Activated naive CD8-positive, alpha-beta T cell (primary cell): ENCODE data around the gene PGGHG.
"Not testable (repeated sequence)": the region's sequence is repeated elsewhere in the genome, so short reads cannot be mapped to it uniquely, and the experiment has no call there.

Source experiments
- H3K27ac Mint-ChIP-seq: one replicate; pipeline ENCODE4 v1.8.0; 2021; ENCODE audit warnings: mixed read lengths
- H3K27me3 Mint-ChIP-seq: one replicate; pipeline ENCODE4 v1.8.0; 2021; ENCODE audit warnings: mixed read lengths
- H3K36me3 Mint-ChIP-seq: one replicate; pipeline ENCODE4 v1.8.0; 2021; ENCODE audit warnings: mixed read lengths
- H3K4me1 Mint-ChIP-seq: one replicate; pipeline ENCODE4 v1.8.0; 2021; ENCODE audit warnings: low read depth, mixed read lengths
- H3K4me3 Mint-ChIP-seq: one replicate; pipeline ENCODE4 v1.8.0; 2021; ENCODE audit warnings: mild to moderate bottlenecking, mixed read lengths
- H3K9me3 Mint-ChIP-seq: one replicate; pipeline ENCODE4 v1.8.0; 2021; ENCODE audit warnings: low read depth, mixed read lengths

PGGHG gene

GRCh38 chr11:279040-279965, 9.6 kb upstream of the PGGHG start:
- peak overlapping the region; percentile 89 for H3K4me3 Mint-ChIP-seq
- peaks cover 9% of the 10 kb centered on the region for H3K9me3 Mint-ChIP-seq
- H3K4me1 Mint-ChIP-seq, result peaks cover 57% of the 10 kb centered on the region
- H3K36me3 Mint-ChIP-seq, result peaks cover 12% of the 10 kb centered on the region
- H3K27me3 Mint-ChIP-seq, result no peaks in the 10 kb centered on the region
- H3K27ac Mint-ChIP-seq, result peak overlapping the region; percentile 97

GRCh38 chr11:279966-280705, 8.8 kb upstream of the PGGHG start:
- Mint-ChIP-seq H3K4me3 (peak overlapping the region; percentile 84), H3K36me3 (peaks cover 12% of the 10 kb centered on the region), H3K4me1 (peaks cover 56% of the 10 kb centered on the region), H3K27ac (peak overlapping the region; percentile 85), H3K27me3 (no peaks in the 10 kb centered on the region), H3K9me3 (peaks cover 9% of the 10 kb centered on the region)

GRCh38 chr11:280706-281485, 8.0 kb upstream of the PGGHG start:
- peaks cover 8% of the 10 kb centered on the region for H3K9me3 Mint-ChIP-seq
- peaks cover 11% of the 10 kb centered on the region for H3K36me3 Mint-ChIP-seq
- no peaks in the 10 kb centered on the region for H3K27me3 Mint-ChIP-seq
- peak overlapping the region; percentile 84 for H3K4me3 Mint-ChIP-seq
- H3K4me1 Mint-ChIP-seq, result peaks cover 59% of the 10 kb centered on the region
- H3K27ac Mint-ChIP-seq, result peak overlapping the region; percentile 97

- Mint-ChIP-seq H3K4me3 (peak overlapping the region; percentile 84), H3K27me3 (no peaks in the 10 kb centered on the region), H3K4me1 (peaks cover 65% of the 10 kb centered on the region), H3K36me3 (peaks cover 5% of the 10 kb centered on the region), H3K9me3 (peaks cover 1% of the 10 kb centered on the region), H3K27ac (peak overlapping the region; percentile 97)
Observed at GRCh38 chr11:281486-282161, 7.3 kb upstream of the PGGHG start.

GRCh38 chr11:282171-282570, 6.8 kb upstream of the PGGHG start:
- Mint-ChIP-seq H3K4me1 (peaks cover 66% of the 10 kb centered on the region), H3K27me3 (no peaks in the 10 kb centered on the region), H3K36me3 (peaks cover 2% of the 10 kb centered on the region), H3K27ac (peak overlapping the region; percentile 97), H3K4me3 (peak overlapping the region; percentile 84), H3K9me3 (no peaks in the 10 kb centered on the region)

- no peaks in the 10 kb centered on the region for H3K9me3 Mint-ChIP-seq
- H3K27me3 Mint-ChIP-seq, result no peaks in the 10 kb centered on the region
- no peaks in the 10 kb centered on the region for H3K36me3 Mint-ChIP-seq
- peak overlapping the region; percentile 84 for H3K4me3 Mint-ChIP-seq
- H3K4me1 Mint-ChIP-seq, result peaks cover 64% of the 10 kb centered on the region
- peak overlapping the region; percentile 97 for H3K27ac Mint-ChIP-seq
Observed at GRCh38 chr11:282630-283360, 6.1 kb upstream of the PGGHG start.

GRCh38 chr11:283405-284104, 5.4 kb upstream of the PGGHG start:
- Mint-ChIP-seq H3K27me3 (no peaks in the 10 kb centered on the region), H3K9me3 (no peaks in the 10 kb centered on the region), H3K4me1 (peaks cover 62% of the 10 kb centered on the region), H3K36me3 (no peaks in the 10 kb centered on the region), H3K27ac (peak overlapping the region; percentile 97), H3K4me3 (peak overlapping the region; percentile 84)

- Mint-ChIP-seq H3K27me3 (no peaks in the 10 kb centered on the region), H3K4me1 (peaks cover 59% of the 10 kb centered on the region), H3K36me3 (no peaks in the 10 kb centered on the region), H3K27ac (peak overlapping the region; percentile 97), H3K9me3 (no peaks in the 10 kb centered on the region), H3K4me3 (peak overlapping the region; percentile 84)
Observed at GRCh38 chr11:284105-285020, 4.6 kb upstream of the PGGHG start.

GRCh38 chr11:285021-285893, 3.7 kb upstream of the PGGHG start:
- peak overlapping the region; percentile 94 for H3K27ac Mint-ChIP-seq

GRCh38 chr11:285894-286220, 3.1 kb upstream of the PGGHG start:
- Mint-ChIP-seq H3K27me3 (no peaks in the 10 kb centered on the region), H3K27ac (peak overlapping the region; percentile 94), H3K9me3 (no peaks in the 10 kb centered on the region), H3K4me1 (peaks cover 59% of the 10 kb centered on the region), H3K4me3 (no peak overlapping the region), H3K36me3 (no peaks in the 10 kb centered on the region)

More at GRCh38 chr11:285021-285893, 3.7 kb upstream of the PGGHG start:
- Mint-ChIP-seq H3K27me3 (no peaks in the 10 kb centered on the region), H3K36me3 (no peaks in the 10 kb centered on the region), H3K4me1 (peaks cover 61% of the 10 kb centered on the region), H3K9me3 (no peaks in the 10 kb centered on the region), H3K4me3 (no peak overlapping the region)

- Mint-ChIP-seq H3K27ac (peak overlapping the region; percentile 96), H3K4me3 (peak overlapping the region; percentile 95), H3K4me1 (peaks cover 54% of the 10 kb centered on the region)
- H3K27me3 Mint-ChIP-seq, H3K9me3 Mint-ChIP-seq, H3K36me3 Mint-ChIP-seq: not testable (repeated sequence)
Observed at GRCh38 chr11:286977-287820, 1.7 kb upstream of the PGGHG start.
